NB4 (cell line): ENCODE results near the gene LAMA5.

Experiments
- DNase-seq: peaks from one replicate; pipeline ENCODE4 v3.0.0; 2010; ENCODE audit warnings: low read depth
- H3K4me3 ChIP-seq: one replicate; pipeline ENCODE4 v1.5.1; 2011; ENCODE audit warnings: mild to moderate bottlenecking, low read depth, low read length, moderate library complexity
- CTCF ChIP-seq: IDR thresholded peaks from one replicate; pipeline ENCODE4 v1.5.1; 2012; ENCODE audit warnings: low read depth, low read length
- MAX ChIP-seq: IDR thresholded peaks from 2 replicates; pipeline ENCODE4 v1.6.1; 2011; ENCODE audit warnings: low read depth, low read length
- MYC ChIP-seq: IDR thresholded peaks from 2 replicates; pipeline ENCODE4 v1.6.1; 2011; ENCODE audit warnings: low read depth, low read length
- POLR2A ChIP-seq: IDR thresholded peaks from 2 replicates; pipeline ENCODE4 v1.6.1; 2011; ENCODE audit warnings: mild to moderate bottlenecking; ENCODE audit not compliant: insufficient read length; ENCODE audit errors: extremely low read depth

The LAMA5 gene

GRCh38 chr20:62367136-62367632 is at the start of gene LAMA5:
Gene LAMA5 (minus strand): TSS chr20:62367312. CDS start chr20:62367245, 67 bp downstream.
- DNase-seq: peak; percentile 51
- no peak within 1 kb of the TSS for H3K4me3 ChIP-seq
- TF ChIP-seq POLR2A (no peak), MAX (no peak), CTCF (no peak), MYC (no peak)

GRCh38 chr20:62415354-62416111 is 48.4 kb upstream of the LAMA5 start:
- no peak for DNase-seq
- H3K4me3 ChIP-seq: no peak overlapping the region
- no peak for TF ChIP-seq CTCF
- no peak for TF ChIP-seq POLR2A
- TF ChIP-seq MYC: no peak
- no peak for TF ChIP-seq MAX

- TF ChIP-seq POLR2A: no peak
- peak; percentile 27 for TF ChIP-seq CTCF
- H3K4me3 ChIP-seq: no peak overlapping the region
- no peak for DNase-seq
Measured at GRCh38 chr20:62413896-62414481, 46.9 kb upstream of the LAMA5 start.

- no peak for TF ChIP-seq MAX
- no peak for TF ChIP-seq CTCF
- TF ChIP-seq MYC: no peak
- no peak overlapping the region for H3K4me3 ChIP-seq
- DNase-seq: no peak
Measured at GRCh38 chr20:62413025-62413570, 46.0 kb upstream of the LAMA5 start.

GRCh38 chr20:62412194-62413024 is 45.3 kb upstream of the LAMA5 start:
- TF ChIP-seq CTCF (no peak), POLR2A (no peak), MAX (no peak)
- DNase-seq: no peak
- no peak overlapping the region for H3K4me3 ChIP-seq
